AG04450 (cell line): ENCODE measurements around the gene FGR. TPM values are rescaled to one million over a fixed set of nuclear protein-coding genes. Genes with fewer than 3 reads are reported as not detected.

ENCODE experiments used
- CTCF ChIA-PET: fragments of 300-600, 350-600 bp; formaldehyde crosslinking; extraction: SDS; loops from one replicate; lab custom pipeline; 2022; ENCODE audit warnings: antibody characterized with exemption, inconsistent platforms; lab: Charles Lee
- POLR2A ChIA-PET: fragments of 350-600 bp; formaldehyde crosslinking; extraction: SDS; loops from one replicate; lab custom pipeline; 2021; ENCODE audit warnings: antibody characterized with exemption, inconsistent platforms; lab: Yijun Ruan, JAX
- DNase-seq: peaks from one replicate; pipeline ENCODE4 v3.0.0-alpha.2; 2011; ENCODE audit warnings: low read depth, low spot score
- H3K27ac ChIP-seq: one replicate; pipeline ENCODE4 v1.5.1; 2012; ENCODE audit warnings: low read depth, low read length, control low read depth
- H3K27me3 ChIP-seq: one replicate; pipeline ENCODE4 v1.6.0; 2012; ENCODE audit warnings: low read length; ENCODE audit not compliant: control insufficient read depth, insufficient read depth
- H3K4me3 ChIP-seq: 2 replicates; pipeline ENCODE4 v1.5.1; 2011; ENCODE audit warnings: mild to moderate bottlenecking, low read depth, low read length, control low read depth
- H3K9me3 ChIP-seq: 2 replicates; pipeline ENCODE4 v1.5.1; 2012; ENCODE audit warnings: low read length; ENCODE audit not compliant: control insufficient read depth, insufficient read depth
- polyA plus RNA-seq: library from polyadenylated mRNA; depleted of rRNA; stranded (reverse); fragments of >200 nt; gene quantifications from 2 replicates; pipeline ENCODE4 v1.2.3, GENCODE V29; 2011
- TF ChIP-seq, protein P1 (sequence below): IDR thresholded peaks from 2 replicates; pipeline ENCODE4 v1.5.1; 2011; ENCODE audit warnings: low read depth, low read length, control low read depth, inconsistent platforms

FGR gene
- polyA plus RNA-seq, 1 experiment = not detected

DNA sequence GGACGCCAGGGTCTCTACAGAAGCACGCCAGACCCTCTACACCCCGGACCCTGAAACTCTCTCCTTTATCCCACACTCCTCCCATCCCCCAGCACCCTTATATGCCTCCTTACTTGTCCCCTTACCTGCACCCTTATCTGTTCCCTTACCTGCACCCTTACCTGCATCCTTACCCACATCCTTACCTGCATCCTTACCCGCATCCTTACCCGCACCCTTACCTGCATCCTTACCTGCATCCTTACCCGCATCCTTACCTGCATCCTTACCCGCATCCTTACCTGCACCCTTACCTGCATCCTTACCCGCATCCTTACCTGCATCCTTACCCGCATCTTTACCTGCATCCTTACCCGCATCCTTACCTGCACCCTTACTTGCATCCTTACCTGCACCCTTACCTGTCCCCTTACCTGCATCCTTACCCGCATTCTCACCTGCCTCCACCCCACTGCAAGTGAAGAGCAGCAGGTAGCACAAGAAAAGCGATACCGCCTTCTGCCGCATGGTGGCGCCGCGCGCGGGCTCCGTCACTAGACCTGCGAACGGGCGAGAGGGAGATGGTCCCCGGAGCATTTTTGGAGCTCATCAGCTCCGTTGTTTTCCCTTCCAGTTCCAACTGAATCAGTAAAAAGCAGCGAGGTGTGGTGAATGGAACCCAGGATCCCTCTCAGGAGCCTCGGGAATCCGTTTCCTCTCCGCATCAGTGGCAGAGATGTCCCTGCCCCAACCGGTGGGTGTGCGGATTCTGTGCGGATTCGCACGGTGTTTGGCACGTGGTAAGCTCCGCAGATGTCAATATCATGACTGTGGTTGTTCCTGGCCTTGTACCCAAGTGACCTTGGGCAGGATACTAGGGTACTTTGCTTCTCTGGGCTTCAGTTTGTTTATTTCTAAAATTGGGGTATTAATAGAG, 34.1 kb upstream of the FGR start:
- TF ChIP-seq, protein P1, sequence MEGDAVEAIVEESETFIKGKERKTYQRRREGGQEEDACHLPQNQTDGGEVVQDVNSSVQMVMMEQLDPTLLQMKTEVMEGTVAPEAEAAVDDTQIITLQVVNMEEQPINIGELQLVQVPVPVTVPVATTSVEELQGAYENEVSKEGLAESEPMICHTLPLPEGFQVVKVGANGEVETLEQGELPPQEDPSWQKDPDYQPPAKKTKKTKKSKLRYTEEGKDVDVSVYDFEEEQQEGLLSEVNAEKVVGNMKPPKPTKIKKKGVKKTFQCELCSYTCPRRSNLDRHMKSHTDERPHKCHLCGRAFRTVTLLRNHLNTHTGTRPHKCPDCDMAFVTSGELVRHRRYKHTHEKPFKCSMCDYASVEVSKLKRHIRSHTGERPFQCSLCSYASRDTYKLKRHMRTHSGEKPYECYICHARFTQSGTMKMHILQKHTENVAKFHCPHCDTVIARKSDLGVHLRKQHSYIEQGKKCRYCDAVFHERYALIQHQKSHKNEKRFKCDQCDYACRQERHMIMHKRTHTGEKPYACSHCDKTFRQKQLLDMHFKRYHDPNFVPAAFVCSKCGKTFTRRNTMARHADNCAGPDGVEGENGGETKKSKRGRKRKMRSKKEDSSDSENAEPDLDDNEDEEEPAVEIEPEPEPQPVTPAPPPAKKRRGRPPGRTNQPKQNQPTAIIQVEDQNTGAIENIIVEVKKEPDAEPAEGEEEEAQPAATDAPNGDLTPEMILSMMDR = peak; percentile 87
- Histone ChIP-seq H3K4me3 (peak overlapping the region; percentile 55), H3K9me3 (no peaks in the 10 kb centered on the region), H3K27ac (no peak overlapping the region), H3K27me3 (no peaks in the 10 kb centered on the region)
- POLR2A ChIA-PET = interaction anchor here (0.8 to 1.4 kb wide), 3 partner anchors 57 to 161 kb away, joined by 3 to 4 read pairs (median 4); partner anchors contain the start of genes FAM76A and PPP1R8
- DNase-seq = no peak
- CTCF ChIA-PET = interaction anchor here (0.5 to 2.1 kb wide), 41 partner anchors 9 to 504 kb away, joined by 3 to 22 read pairs (median 4); partner anchors contain the start of genes FAM76A, PPP1R8 and STX12

DNA sequence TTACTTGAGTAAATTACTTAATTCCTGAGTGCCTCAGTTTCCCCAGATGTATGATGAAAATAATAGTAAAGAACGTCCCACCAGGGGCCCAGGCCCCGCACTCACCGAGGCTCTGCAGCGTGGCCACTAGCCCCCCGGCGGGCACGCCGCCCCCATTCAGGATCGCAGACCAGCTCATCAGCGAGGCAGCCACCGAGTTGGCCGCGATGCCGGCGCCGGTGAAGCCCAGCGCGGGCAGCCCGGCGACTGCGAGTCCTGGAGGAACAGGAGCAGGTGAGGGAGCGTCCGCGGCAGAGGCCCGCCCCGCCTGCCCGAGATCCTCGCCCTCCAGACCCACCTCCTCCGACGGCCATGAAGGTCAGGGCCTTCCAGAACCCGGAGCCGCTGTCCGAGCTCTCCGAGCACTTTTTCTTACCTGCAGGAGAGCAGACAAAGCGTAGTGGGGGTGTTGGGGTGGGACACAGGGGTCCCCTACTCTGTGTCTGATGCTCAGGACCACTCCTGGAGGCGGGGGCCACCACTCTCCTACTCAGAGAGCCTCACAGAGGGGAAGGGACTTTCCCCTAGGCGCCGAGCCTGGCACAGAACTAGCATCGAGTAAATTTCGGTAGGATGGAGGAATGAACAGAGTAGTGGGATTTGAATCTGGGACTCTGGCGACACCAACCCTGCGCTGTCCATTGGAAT, 33.3 kb upstream of the FGR start:
- no peak for DNase-seq
- TF ChIP-seq, protein P1 = no peak
- POLR2A ChIA-PET = no interaction called here
- Histone ChIP-seq H3K9me3 (no peaks in the 10 kb centered on the region), H3K4me3 (no peak overlapping the region), H3K27ac (no peak overlapping the region), H3K27me3 (no peaks in the 10 kb centered on the region)
- CTCF ChIA-PET = interaction anchor here (0.5 to 3.6 kb wide), 3 partner anchors 51 to 279 kb away, joined by 4 to 22 read pairs (median 19); no protein-coding TSS in a partner anchor

DNA sequence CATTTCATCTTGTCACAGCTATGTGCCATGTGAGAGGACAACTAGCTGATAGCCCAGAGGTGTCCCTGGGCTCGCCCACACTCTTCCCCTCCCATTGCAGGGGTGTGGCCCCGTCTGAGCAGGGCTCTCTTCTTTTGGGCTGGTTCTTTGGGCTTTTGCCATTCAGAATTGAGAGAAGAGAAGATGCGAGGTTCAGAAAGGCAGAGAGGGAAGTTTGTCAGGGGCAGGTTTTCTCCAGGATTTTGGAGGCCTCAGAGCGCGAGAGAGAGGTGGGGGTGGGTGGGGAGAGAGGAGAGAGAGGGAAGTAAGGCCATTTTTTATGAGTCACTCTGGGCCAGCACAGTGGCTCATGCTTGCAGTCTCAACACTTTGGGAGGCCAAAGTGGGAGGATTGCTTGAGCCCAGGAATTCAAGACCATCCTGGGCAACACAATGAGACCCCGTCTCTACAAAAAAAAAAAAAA, 31.8 kb upstream of the FGR start:
- Histone ChIP-seq H3K27ac (no peak overlapping the region), H3K4me3 (no peak overlapping the region), H3K27me3 (no peaks in the 10 kb centered on the region), H3K9me3 (no peaks in the 10 kb centered on the region)
- POLR2A ChIA-PET = interaction anchor here (1.1 kb wide), 1 partner anchor 68 kb away, joined by 3 read pairs; no protein-coding TSS in a partner anchor
- TF ChIP-seq, protein P1 = no peak
- DNase-seq = no peak
- CTCF ChIA-PET = interaction anchor here (0.6 to 3.6 kb wide), 5 partner anchors 53 to 613 kb away, joined by 3 to 19 read pairs (median 4); no protein-coding TSS in a partner anchor

DNA sequence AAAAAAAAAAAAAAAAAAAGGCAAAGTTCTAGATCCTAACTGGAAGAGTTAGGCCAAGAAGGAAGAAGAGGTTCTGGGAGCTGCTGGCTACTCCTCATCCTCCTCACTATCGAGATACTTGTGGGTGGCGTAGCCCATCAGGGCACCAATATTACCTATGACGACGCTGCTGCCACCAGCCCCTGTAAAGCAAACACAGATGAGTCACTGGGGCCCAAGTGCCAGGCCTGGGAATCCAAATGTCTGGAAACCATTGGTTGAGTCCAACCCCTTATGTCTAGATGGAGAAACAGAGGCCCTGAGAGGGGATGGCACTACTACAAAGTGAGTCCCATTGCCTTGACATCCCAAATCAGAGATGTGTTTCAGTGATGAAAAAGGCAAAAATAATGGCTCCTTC, 31.3 kb upstream of the FGR start:
- H3K27ac ChIP-seq = no peak overlapping the region
- CTCF ChIA-PET = interaction anchor here (0.6 to 3.6 kb wide), 3 partner anchors 58 to 177 kb away, joined by 3 to 19 read pairs (median 4); no protein-coding TSS in a partner anchor
- TF ChIP-seq, protein P1 = no peak
- no peak for DNase-seq
- no peaks in the 10 kb centered on the region for H3K27me3 ChIP-seq
- POLR2A ChIA-PET = interaction anchor here (1.1 kb wide), 1 partner anchor 67 kb away, joined by 3 read pairs; no protein-coding TSS in a partner anchor
- H3K4me3 ChIP-seq = no peak overlapping the region
- no peaks in the 10 kb centered on the region for H3K9me3 ChIP-seq
